Keratinocyte (primary cell): ENCODE measurements around the gene OTOP2. TPM values are rescaled to one million over a fixed set of nuclear protein-coding genes. Genes with fewer than 3 reads are reported as not detected.

Source experiments
- DNase-seq: peaks from one replicate; pipeline ENCODE4 v3.0.0-alpha.2; 2011; ENCODE audit warnings: low read depth, missing footprints, low spot score
- FAIRE-seq: peaks from 2 replicates; lab custom pipeline; 2011; peaks lifted over from hg19 to GRCh38; lab: Jason Lieb, UNC
- H2AFZ ChIP-seq: 2 replicates; pipeline ENCODE4 v1.6.0; 2012; ENCODE audit warnings: low read length, control low read depth, inconsistent platforms; ENCODE audit not compliant: control insufficient read depth
- H3K27ac ChIP-seq: 2 replicates; pipeline ENCODE4 v1.5.1; 2011; ENCODE audit warnings: low read length; ENCODE audit not compliant: control insufficient read depth, insufficient read depth
- H3K27me3 ChIP-seq: 3 replicates; pipeline ENCODE4 v1.6.0; 2011; ENCODE audit warnings: low read length; ENCODE audit not compliant: control insufficient read depth, insufficient read depth; ENCODE audit errors: extremely low read depth
- H3K36me3 ChIP-seq, 2 experiments: 2 replicates in 1 of 2; 3 replicates in 1 of 2; pipeline ENCODE4 v1.5.1; 2011; ENCODE audit warnings: low read length in 2 of 2, mild to moderate bottlenecking in 1 of 2; ENCODE audit not compliant: control insufficient read depth in 2 of 2, insufficient read depth in 2 of 2; ENCODE audit errors: extremely low read depth in 1 of 2
- H3K4me1 ChIP-seq: 3 replicates; pipeline ENCODE4 v1.5.1; 2011; ENCODE audit warnings: low read length; ENCODE audit not compliant: control insufficient read depth, insufficient read depth; ENCODE audit errors: extremely low read depth
- H3K4me2 ChIP-seq: 3 replicates; pipeline ENCODE4 v1.6.0; 2011; ENCODE audit warnings: low read depth, low read length; ENCODE audit not compliant: control insufficient read depth, insufficient read depth; ENCODE audit errors: extremely low read depth
- H3K4me3 ChIP-seq, 3 experiments: fragments of 200-600 bp in 1 of 3; sonication (generic) in 1 of 3; 2 replicates in 2 of 3; 3 replicates in 1 of 3; pipeline ENCODE4 v1.5.1; 2011 to 2016; ENCODE audit warnings: low read length in 3 of 3, mild to moderate bottlenecking in 3 of 3, control low read depth in 2 of 3, inconsistent platforms in 1 of 3, low read depth in 1 of 3, mixed read lengths in 1 of 3, mixed run types in 1 of 3, moderate library complexity in 1 of 3; ENCODE audit not compliant: control insufficient read depth in 2 of 3, insufficient read depth in 2 of 3; ENCODE audit errors: extremely low read depth in 1 of 3
- H3K79me2 ChIP-seq: 2 replicates; pipeline ENCODE4 v1.6.0; 2012; ENCODE audit warnings: low read length; ENCODE audit not compliant: control insufficient read depth, insufficient read depth
- H3K9ac ChIP-seq: 3 replicates; pipeline ENCODE4 v1.6.0; 2011; ENCODE audit warnings: low read length; ENCODE audit not compliant: control insufficient read depth, insufficient read depth; ENCODE audit errors: extremely low read depth
- H3K9me1 ChIP-seq: 3 replicates; pipeline ENCODE4 v1.6.0; 2011; ENCODE audit warnings: low read length; ENCODE audit not compliant: control insufficient read depth, insufficient read depth; ENCODE audit errors: extremely low read depth
- H3K9me3 ChIP-seq: 2 replicates; pipeline ENCODE4 v1.5.1; 2012; ENCODE audit warnings: low read depth, low read length; ENCODE audit not compliant: control insufficient read depth
- H4K20me1 ChIP-seq: 3 replicates; pipeline ENCODE4 v1.6.0; 2011; ENCODE audit warnings: low read length; ENCODE audit not compliant: control insufficient read depth, insufficient read depth; ENCODE audit errors: extremely low read depth
- EZH2 ChIP-seq: IDR thresholded peaks from one replicate; pipeline ENCODE4 v1.6.1; 2012; ENCODE audit warnings: inconsistent platforms, mild to moderate bottlenecking, low read length, moderate library complexity
- dilution Hi-C: fragments of 300-500 bp; cut with MboI; formaldehyde crosslinking; loops from one replicate; pipeline ENCODE4 v1.7.0; 2020; ENCODE audit warnings: low sequenced_read_pairs; ENCODE audit not compliant: extremely low pct_ligation_motif_present
- polyA plus RNA-seq, 5 experiments: library from polyadenylated mRNA; depleted of rRNA in 3 of 5; stranded (reverse) in 3 of 5; stranded (forward) in 1 of 5; unstranded in 1 of 5; fragments of >200 nt; gene quantifications; 1 replicate in 1 of 5; 2 replicates in 3 of 5; 3 replicates in 1 of 5; pipeline versions ENCODE4 v1.2.1 to v1.2.3, GENCODE V29; 2011 to 2012; ENCODE audit warnings: missing spikeins in 2 of 5, low read depth in 1 of 5, low replicate concordance in 1 of 5
- TF ChIP-seq, protein P1 (sequence below), 3 experiments: IDR thresholded peaks in 1 of 3; conservative IDR thresholded peaks in 1 of 3; optimal IDR thresholded peaks in 1 of 3; 2 replicates in 2 of 3; 3 replicates in 1 of 3; pipeline versions ENCODE3 to v1.5.1; 2011; ENCODE audit warnings: low read length in 3 of 3, mild to moderate bottlenecking in 3 of 3, moderate library complexity in 2 of 3, control low read depth in 1 of 3, inconsistent platforms in 1 of 3; ENCODE audit not compliant: insufficient read depth in 2 of 3; ENCODE audit errors: extremely low read depth in 1 of 3

Gene OTOP2
- polyA plus RNA-seq, 1 donor (not counting 4 experiments of a cell fraction or from before 2014, with no cell fraction given) = not detected

GRCh38 chr17:74892013-74892841 lies 31.8 kb upstream of the OTOP2 start:
- Histone ChIP-seq H3K9me3 (no peaks in the 10 kb centered on the region), H3K4me2 (no peak overlapping the region), H3K79me2 (no peaks in the 10 kb centered on the region), H3K9me1 (no peaks in the 10 kb centered on the region), H3K27ac (no peak overlapping the region), H3K4me3 (no peak overlapping the region), H4K20me1 (no peaks in the 10 kb centered on the region), H3K36me3 (no peaks in the 10 kb centered on the region), H3K9ac (no peak overlapping the region), H2AFZ (no peak overlapping the region), H3K4me1 (no peaks in the 10 kb centered on the region), H3K27me3 (peaks cover 48% of the 10 kb centered on the region)
- no peak for FAIRE-seq
- DNase-seq = no peak
- dilution Hi-C loops = no loop called here
- TF ChIP-seq, protein P1, sequence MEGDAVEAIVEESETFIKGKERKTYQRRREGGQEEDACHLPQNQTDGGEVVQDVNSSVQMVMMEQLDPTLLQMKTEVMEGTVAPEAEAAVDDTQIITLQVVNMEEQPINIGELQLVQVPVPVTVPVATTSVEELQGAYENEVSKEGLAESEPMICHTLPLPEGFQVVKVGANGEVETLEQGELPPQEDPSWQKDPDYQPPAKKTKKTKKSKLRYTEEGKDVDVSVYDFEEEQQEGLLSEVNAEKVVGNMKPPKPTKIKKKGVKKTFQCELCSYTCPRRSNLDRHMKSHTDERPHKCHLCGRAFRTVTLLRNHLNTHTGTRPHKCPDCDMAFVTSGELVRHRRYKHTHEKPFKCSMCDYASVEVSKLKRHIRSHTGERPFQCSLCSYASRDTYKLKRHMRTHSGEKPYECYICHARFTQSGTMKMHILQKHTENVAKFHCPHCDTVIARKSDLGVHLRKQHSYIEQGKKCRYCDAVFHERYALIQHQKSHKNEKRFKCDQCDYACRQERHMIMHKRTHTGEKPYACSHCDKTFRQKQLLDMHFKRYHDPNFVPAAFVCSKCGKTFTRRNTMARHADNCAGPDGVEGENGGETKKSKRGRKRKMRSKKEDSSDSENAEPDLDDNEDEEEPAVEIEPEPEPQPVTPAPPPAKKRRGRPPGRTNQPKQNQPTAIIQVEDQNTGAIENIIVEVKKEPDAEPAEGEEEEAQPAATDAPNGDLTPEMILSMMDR (optimal IDR thresholded peaks at IDR 0.05 in 1 of 3, IDR thresholded peaks at IDR 0.05 in 1 of 3, conservative IDR thresholded peaks at IDR 0.05 in 1 of 3; ENCODE audit: extremely low read depth in 1 of 3, insufficient read depth in 2 of 3, low read length in 3 of 3) = no peak
- peak; percentile 16 for TF ChIP-seq EZH2

GRCh38 chr17:74892974-74893911 lies 30.8 kb upstream of the OTOP2 start, which contains the start of gene FADS6:
Gene FADS6 (minus strand): TSS chr17:74893633. CDS start chr17:74893595, 38 bp downstream.
- H3K9ac ChIP-seq = no peak within 1 kb of the TSS
- TF ChIP-seq, protein P1 (optimal IDR thresholded peaks at IDR 0.05 in 1 of 3, IDR thresholded peaks at IDR 0.05 in 1 of 3, conservative IDR thresholded peaks at IDR 0.05 in 1 of 3; ENCODE audit: extremely low read depth in 1 of 3, insufficient read depth in 2 of 3, low read length in 3 of 3) = no peak
- peak; percentile 91 for TF ChIP-seq EZH2
- no peaks in the 10 kb centered on the region for H3K79me2 ChIP-seq
- no peaks in the 10 kb centered on the region for H4K20me1 ChIP-seq
- peaks cover 1% of the 10 kb centered on the region for H3K4me1 ChIP-seq
- no peaks in the 10 kb centered on the region for H3K36me3 ChIP-seq
- dilution Hi-C loops = no loop called here
- no peak within 1 kb of the TSS for H2AFZ ChIP-seq
- no peaks in the 10 kb centered on the region for H3K9me1 ChIP-seq
- H3K4me2 ChIP-seq = peak within 1 kb of the TSS; percentile 20
- no peaks in the 10 kb centered on the region for H3K9me3 ChIP-seq
- DNase-seq = no peak
- H3K27ac ChIP-seq = no peak within 1 kb of the TSS
- FAIRE-seq = no peak
- H3K27me3 ChIP-seq = peaks cover 48% of the 10 kb centered on the region
- peak within 1 kb of the TSS in 2 of 3 experiments; percentile 1 to 29 for H3K4me3 ChIP-seq
